ENCODE results near the gene CAV1. TPM values are rescaled to one million over a fixed set of nuclear protein-coding genes. Genes with fewer than 3 reads are reported as not detected.

Gene CAV1
- total RNA-seq, 1 donor from 2014 or later: 15.8 TPM

DNA sequence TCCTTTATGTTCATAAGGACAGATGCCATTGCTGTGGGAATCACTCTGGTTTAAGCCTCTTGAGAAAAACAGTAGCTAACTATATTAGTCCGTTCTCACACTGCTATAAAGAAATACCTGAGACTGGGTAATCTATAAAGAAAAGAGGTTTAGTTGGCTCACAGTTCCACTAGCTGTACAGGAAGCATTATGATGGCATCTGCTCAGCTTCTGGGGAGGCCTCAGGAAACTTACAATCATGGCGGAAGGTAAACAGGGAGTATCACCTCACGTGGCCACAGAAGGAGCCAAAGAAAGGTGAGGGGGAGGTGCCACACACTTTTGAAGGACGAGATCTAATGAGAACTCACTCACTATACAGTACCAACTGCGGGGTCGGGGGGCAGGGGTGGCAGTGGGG lies 28.2 kb upstream of the CAV1 start:
- Histone ChIP-seq H3K36me3 (ENCODE audit: control insufficient read depth, insufficient read depth, low read length) (no peaks in the 10 kb centered on the region), H3K4me3 (ENCODE audit: low read depth, low read length) (no peak overlapping the region), H3K27me3 (ENCODE audit: control insufficient read depth, insufficient read depth, low read length) (no peaks in the 10 kb centered on the region)
- DNase-seq (ENCODE audit: low read depth): no peak
- TF ChIP-seq, protein P1, sequence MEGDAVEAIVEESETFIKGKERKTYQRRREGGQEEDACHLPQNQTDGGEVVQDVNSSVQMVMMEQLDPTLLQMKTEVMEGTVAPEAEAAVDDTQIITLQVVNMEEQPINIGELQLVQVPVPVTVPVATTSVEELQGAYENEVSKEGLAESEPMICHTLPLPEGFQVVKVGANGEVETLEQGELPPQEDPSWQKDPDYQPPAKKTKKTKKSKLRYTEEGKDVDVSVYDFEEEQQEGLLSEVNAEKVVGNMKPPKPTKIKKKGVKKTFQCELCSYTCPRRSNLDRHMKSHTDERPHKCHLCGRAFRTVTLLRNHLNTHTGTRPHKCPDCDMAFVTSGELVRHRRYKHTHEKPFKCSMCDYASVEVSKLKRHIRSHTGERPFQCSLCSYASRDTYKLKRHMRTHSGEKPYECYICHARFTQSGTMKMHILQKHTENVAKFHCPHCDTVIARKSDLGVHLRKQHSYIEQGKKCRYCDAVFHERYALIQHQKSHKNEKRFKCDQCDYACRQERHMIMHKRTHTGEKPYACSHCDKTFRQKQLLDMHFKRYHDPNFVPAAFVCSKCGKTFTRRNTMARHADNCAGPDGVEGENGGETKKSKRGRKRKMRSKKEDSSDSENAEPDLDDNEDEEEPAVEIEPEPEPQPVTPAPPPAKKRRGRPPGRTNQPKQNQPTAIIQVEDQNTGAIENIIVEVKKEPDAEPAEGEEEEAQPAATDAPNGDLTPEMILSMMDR (IDR thresholded peaks at IDR 0.05; ENCODE audit: insufficient read depth, low read length, poor library complexity, severe bottlenecking): no peak

DNA sequence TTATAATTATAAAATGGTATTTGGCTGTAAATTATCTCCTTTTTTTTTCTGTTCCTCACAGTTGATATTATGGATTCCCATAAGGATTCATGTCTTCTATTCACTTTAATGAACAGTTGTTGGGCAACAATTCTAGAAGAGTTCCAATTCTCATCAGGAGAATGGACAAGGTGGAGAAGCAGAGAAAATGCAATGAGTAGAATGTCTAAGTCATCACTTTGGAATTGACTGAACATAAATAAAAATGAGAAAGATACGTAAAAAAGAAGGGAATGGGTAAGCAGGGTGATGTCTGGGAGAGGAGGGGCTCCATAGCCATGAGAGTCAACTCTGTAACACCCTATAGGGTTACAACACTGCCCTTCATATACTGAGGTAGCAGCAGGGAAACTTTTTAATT lies 27.1 kb upstream of the CAV1 start:
- no peak for DNase-seq (ENCODE audit: low read depth)
- Histone ChIP-seq H3K27me3 (ENCODE audit: control insufficient read depth, insufficient read depth, low read length) (no peaks in the 10 kb centered on the region), H3K4me3 (ENCODE audit: low read depth, low read length) (no peak overlapping the region), H3K36me3 (ENCODE audit: control insufficient read depth, insufficient read depth, low read length) (no peaks in the 10 kb centered on the region)
- TF ChIP-seq, protein P1 (IDR thresholded peaks at IDR 0.05; ENCODE audit: insufficient read depth, low read length, poor library complexity, severe bottlenecking): no peak

DNA sequence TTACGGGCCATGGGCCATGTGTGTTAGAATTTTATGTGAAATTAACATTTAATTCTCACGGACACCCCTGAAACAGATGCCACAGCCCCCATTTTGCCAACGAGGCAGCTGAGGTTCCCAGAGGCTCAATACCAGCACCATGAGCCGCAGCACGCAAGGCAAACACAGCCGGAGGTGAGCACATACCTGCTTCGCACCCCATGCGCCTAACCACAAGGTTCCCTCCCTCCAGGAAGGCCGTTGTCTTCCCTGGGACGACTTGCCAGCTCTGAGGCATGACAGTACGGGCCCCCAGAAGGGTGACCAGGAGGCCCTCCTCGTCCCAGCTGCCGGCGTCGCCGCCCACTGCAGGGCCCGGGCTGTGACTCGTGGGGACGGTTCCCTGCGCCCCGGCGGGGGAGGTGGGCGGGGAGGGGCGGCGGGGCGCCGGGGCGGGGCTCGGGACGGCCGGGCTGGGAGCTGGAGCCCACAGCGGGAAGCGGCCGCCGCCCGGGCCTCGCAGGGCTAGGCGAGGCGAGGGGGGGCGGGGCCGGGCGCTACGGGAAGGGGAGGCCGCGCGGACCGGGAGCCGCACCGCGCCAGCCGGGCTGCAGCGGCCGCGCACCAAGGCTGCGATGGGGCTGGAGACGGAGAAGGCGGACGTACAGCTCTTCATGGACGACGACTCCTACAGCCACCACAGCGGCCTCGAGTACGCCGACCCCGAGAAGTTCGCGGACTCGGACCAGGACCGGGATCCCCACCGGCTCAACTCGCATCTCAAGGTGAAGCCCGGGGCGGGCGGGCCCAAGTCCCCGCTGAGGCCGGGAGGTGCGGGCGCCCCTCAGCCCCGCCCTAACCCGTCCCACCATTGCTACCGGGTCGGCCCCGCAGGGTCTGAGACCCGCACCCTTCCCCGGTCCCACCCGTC lies 25.4 kb upstream of the CAV1 start, which contains the start of gene CAV2:
TSS of gene CAV2 (plus strand) at position 571 of the 910 bp plus-strand sequence. CDS start at position 615, 44 bp downstream.
- DNase-seq (ENCODE audit: low read depth): no peak

DNA sequence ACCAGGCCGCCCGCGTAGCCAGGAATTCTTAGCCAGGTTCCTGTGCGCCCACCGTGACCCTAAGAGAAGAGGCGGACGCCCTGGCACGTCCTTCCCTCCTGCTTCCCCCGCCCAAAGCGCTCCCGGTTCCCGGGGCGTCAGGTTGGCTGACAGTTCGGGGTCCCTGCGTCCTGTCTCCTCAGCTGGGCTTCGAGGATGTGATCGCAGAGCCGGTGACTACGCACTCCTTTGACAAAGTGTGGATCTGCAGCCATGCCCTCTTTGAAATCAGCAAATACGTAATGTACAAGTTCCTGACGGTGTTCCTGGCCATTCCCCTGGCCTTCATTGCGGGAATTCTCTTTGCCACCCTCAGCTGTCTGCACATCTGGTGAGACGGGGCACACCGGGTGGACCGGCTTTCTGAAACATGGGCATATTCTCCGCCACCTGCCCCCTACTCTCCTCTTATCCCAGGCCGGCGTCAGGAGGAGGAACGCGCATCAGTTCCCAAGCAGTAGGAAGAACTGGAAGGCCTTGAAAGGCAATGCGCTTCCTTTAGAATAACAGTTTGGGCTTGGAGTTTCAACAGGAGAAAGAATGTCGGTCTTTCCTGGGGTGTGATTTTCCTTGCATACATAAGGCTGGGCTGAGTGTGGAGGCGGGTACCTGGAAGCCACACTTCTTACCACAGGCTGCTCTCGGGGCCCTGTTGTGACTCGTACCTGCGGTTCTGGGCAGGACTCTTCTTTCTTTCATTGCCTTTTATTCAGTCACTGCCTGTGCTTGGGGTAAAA lies 24.6 kb upstream of the CAV1 start:
- H3K27me3 ChIP-seq (ENCODE audit: control insufficient read depth, insufficient read depth, low read length): no peaks in the 10 kb centered on the region
- H3K36me3 ChIP-seq (ENCODE audit: control insufficient read depth, insufficient read depth, low read length): no peaks in the 10 kb centered on the region
- TF ChIP-seq, protein P1 (IDR thresholded peaks at IDR 0.05; ENCODE audit: insufficient read depth, low read length, poor library complexity, severe bottlenecking): no peak
- DNase-seq (ENCODE audit: low read depth): no peak
- H3K4me3 ChIP-seq (ENCODE audit: low read depth, low read length): peak overlapping the region; percentile 85

More for the DNA sequence above, 25.4 kb upstream of the CAV1 start, which contains the start of gene CAV2:
- TF ChIP-seq, protein P1 (IDR thresholded peaks at IDR 0.05; ENCODE audit: insufficient read depth, low read length, poor library complexity, severe bottlenecking): no peak
- H3K4me3 ChIP-seq (ENCODE audit: low read depth, low read length): peak within 1 kb of the TSS; percentile 85
- H3K27me3 ChIP-seq (ENCODE audit: control insufficient read depth, insufficient read depth, low read length): no peaks in the 10 kb centered on the region
- no peaks in the 10 kb centered on the region for H3K36me3 ChIP-seq (ENCODE audit: control insufficient read depth, insufficient read depth, low read length)

DNA sequence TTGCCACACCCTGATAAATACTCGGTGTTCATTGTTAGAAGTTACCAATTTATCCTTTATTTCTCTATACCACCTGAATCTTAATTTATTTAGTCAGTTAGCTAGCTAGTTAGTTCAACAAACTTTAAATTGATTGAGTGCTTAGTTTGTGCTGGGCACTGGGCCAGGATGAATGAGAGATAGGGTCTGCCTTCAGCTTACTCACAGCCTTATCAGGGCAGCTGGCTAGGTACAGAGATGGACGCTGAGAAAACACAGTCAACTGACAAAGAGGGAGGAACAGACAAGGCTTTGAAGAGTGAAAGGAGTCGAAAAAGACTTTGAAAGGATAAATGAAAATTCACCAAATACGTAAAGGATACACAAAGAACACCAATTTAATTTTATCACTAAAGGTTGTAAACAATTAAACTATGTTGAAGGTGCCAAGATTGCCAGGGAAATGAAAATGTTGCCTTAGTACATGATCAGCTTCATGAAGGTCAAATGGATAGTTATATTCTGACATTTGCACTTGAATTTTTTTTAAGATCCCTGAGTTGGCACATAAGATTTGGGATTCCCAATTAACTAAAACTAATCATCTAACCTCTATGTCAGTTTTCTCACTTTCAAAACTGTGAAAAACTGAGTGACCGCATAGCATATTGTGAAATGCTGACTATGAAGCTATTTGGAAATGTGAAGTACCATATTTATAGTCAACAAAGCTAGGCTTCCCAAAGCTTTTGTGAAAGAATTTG lies 23.2 kb upstream of the CAV1 start:
- Histone ChIP-seq H3K36me3 (ENCODE audit: control insufficient read depth, insufficient read depth, low read length) (no peaks in the 10 kb centered on the region), H3K4me3 (ENCODE audit: low read depth, low read length) (peak overlapping the region; percentile 85), H3K27me3 (ENCODE audit: control insufficient read depth, insufficient read depth, low read length) (no peaks in the 10 kb centered on the region)
- TF ChIP-seq, protein P1 (IDR thresholded peaks at IDR 0.05; ENCODE audit: insufficient read depth, low read length, poor library complexity, severe bottlenecking): no peak
- DNase-seq (ENCODE audit: low read depth): no peak

Data from kidney epithelial cell (primary cell).